ENCODE data around the gene CPPED1.

DNA sequence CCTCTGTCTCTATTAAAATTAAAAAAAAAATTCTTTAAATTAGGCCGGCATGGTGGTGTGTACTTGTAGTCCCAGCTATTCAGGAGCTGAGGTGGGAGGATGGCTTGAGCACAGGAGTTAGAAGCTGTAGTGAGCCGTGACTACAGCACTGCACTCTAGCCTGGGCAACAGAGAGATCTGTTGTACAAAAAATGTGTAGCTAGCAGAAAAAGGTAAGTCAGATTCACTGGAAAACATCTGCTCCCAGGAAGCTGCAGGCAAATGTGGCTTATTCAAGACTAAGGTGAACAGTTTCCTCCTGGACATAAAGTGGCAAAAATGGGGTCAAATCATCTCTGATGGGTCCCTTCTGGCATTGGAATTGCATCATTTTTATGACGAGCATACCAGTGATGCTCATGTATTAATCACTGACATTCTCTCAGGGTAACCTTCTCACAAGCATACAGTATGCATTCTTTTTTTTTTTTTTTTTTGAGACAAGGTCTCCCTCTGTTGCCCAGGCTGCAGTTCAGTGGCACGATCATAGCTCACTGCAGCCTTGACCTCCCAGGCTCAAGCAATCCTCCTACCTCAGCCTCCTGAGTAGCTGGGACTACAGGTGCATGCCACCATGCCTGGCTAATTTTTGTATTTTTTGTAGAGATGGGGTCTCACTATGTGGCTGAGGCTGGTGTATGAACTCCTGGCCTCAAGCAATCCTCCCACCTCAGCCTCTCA is 48.7 kb downstream of the CPPED1 start:
- no peak for TF ChIP-seq EZH2 (IDR thresholded peaks at IDR 0.05)
- TF ChIP-seq, protein P1, sequence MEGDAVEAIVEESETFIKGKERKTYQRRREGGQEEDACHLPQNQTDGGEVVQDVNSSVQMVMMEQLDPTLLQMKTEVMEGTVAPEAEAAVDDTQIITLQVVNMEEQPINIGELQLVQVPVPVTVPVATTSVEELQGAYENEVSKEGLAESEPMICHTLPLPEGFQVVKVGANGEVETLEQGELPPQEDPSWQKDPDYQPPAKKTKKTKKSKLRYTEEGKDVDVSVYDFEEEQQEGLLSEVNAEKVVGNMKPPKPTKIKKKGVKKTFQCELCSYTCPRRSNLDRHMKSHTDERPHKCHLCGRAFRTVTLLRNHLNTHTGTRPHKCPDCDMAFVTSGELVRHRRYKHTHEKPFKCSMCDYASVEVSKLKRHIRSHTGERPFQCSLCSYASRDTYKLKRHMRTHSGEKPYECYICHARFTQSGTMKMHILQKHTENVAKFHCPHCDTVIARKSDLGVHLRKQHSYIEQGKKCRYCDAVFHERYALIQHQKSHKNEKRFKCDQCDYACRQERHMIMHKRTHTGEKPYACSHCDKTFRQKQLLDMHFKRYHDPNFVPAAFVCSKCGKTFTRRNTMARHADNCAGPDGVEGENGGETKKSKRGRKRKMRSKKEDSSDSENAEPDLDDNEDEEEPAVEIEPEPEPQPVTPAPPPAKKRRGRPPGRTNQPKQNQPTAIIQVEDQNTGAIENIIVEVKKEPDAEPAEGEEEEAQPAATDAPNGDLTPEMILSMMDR (IDR thresholded peaks at IDR 0.05) = no peak
- TF ChIP-seq EZH2phosphoT487 (IDR thresholded peaks at IDR 0.05) = no peak
